ENCODE data around the gene SLC5A10.
A peak's percentile ranks its signal among the peaks of the same experiment; 100 is the strongest.
"Not testable (repeated sequence)": the region's sequence is repeated elsewhere in the genome, so short reads cannot be mapped to it uniquely, and the experiment has no call there.

SLC5A10 gene

GRCh38 chr17:19047510-19047909, 95.5 kb downstream of the SLC5A10 start:
- not testable (repeated sequence) for DNase-seq

GRCh38 chr17:19048826-19049225, 96.9 kb downstream of the SLC5A10 start:
- DNase-seq, result not testable (repeated sequence)

DNA sequence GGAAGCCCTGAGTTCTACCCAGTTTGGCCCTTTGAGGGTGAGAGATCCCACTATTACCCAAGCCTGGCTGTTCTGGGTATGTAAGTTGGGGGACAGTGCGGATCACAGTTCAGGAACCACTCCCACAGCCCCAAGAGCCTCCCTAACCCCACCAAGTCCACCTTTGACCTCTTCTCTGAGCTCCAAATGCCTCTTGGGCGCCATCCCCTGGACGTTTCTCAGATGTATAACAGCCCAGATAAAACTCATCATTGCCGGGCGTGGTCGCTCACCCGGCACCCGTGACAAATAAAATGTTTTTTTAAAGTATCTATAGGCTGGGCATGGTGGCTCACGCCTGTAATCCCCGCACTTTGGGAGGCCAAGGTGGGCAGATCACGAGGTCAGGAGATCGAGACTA, 103.5 kb downstream of the SLC5A10 start:
- not testable (repeated sequence) for DNase-seq

GRCh38 chr17:19062009-19062717, 110.2 kb downstream of the SLC5A10 start:
- not testable (repeated sequence) for DNase-seq

- DNase-seq, result not testable (repeated sequence)
Observed at GRCh38 chr17:19062718-19063325, 110.9 kb downstream of the SLC5A10 start.

GRCh38 chr17:19063326-19063956, 111.5 kb downstream of the SLC5A10 start:
- DNase-seq, result peak; percentile 95

GRCh38 chr17:19064378-19064777, 112.4 kb downstream of the SLC5A10 start:
- DNase-seq, result not testable (repeated sequence)

GRCh38 chr17:19070318-19071168, 118.6 kb downstream of the SLC5A10 start:
- DNase-seq, result not testable (repeated sequence)

Data from activated naive CD4-positive, alpha-beta T cell treated with Interleukin-2 at 50 U/mL for 16 hours (primary cell).